Tibial nerve (tissue), 4 donors: ENCODE measurements around the gene GGTA1. TPM values are rescaled to one million over a fixed set of nuclear protein-coding genes. Genes with fewer than 3 reads are reported as not detected.

ENCODE experiments used
- DNase-seq, 2 donors: peaks; one replicate each; pipeline ENCODE4 v3.0.0-alpha.2; 2019; ENCODE audit warnings: low spot score in 2 of 2
- H3K27ac ChIP-seq, 4 donors: fragments of 200-600 bp; sonication (generic) in 3 of 4; one replicate each; pipeline ENCODE4 v1.5.1; 2017 to 2019; ENCODE audit warnings: mild to moderate bottlenecking in 1 of 4
- H3K27me3 ChIP-seq, 2 donors: fragments of 200-600 bp; sonication (generic) in 1 of 2; one replicate each; pipeline versions ENCODE4 v1.5.1 to v1.6.0; 2017 to 2019
- H3K36me3 ChIP-seq, 3 donors: fragments of 200-600 bp; sonication (generic); one replicate each; pipeline ENCODE4 v1.5.1; 2018 to 2019
- H3K4me1 ChIP-seq, 4 donors: fragments of 200-600 bp; sonication (generic) in 3 of 4; one replicate each; pipeline ENCODE4 v1.5.1; 2017 to 2019
- H3K4me3 ChIP-seq, 4 donors: fragments of 200-600 bp; sonication (generic) in 3 of 4; one replicate each; pipeline ENCODE4 v1.5.1; 2017 to 2019; ENCODE audit warnings: mild to moderate bottlenecking in 1 of 4, moderate library complexity in 1 of 4
- H3K9me3 ChIP-seq, 4 donors: fragments of 200-600 bp; sonication (generic) in 3 of 4; one replicate each; pipeline ENCODE4 v1.5.1; 2017 to 2019
- CTCF ChIP-seq, 5 experiments: fragments of 200-600 bp in 3 of 5; fragments of 450-650 bp in 2 of 5; sonication (generic) in 3 of 5; IDR thresholded peaks; one replicate each; pipeline ENCODE4 v1.5.1; 2016 to 2019; ENCODE audit warnings: antibody characterized with exemption in 5 of 5, mild to moderate bottlenecking in 3 of 5, moderate library complexity in 2 of 5
- EP300 ChIP-seq, 2 donors: sonication (generic); formaldehyde crosslinking; IDR thresholded peaks; one replicate each; pipeline ENCODE4 v1.6.1; 2017; ENCODE audit warnings: antibody characterized with exemption in 2 of 2, mild to moderate bottlenecking in 1 of 2
- POLR2A ChIP-seq, 2 donors: fragments of 450-650 bp; IDR thresholded peaks; one replicate each; pipeline ENCODE4 v1.6.1; 2017; ENCODE audit warnings: antibody characterized with exemption in 2 of 2, mild to moderate bottlenecking in 2 of 2, moderate library complexity in 2 of 2
- WGBS, 2 donors: methylation state at CpG; one replicate each; pipeline ENCODE4 v1.1.5; 2018; 5-methylcytosine and 5-hydroxymethylcytosine counted together
- total RNA-seq, 4 donors: library from RNA; depleted of rRNA; stranded (reverse); fragments of >200 nt; gene quantifications; one replicate each; pipeline ENCODE4 v1.1.0, GENCODE V29; 2016

Gene GGTA1
- total RNA-seq, 4 donors from 2014 or later: 6.5 to 15.5 (median 10.3) TPM

DNA sequence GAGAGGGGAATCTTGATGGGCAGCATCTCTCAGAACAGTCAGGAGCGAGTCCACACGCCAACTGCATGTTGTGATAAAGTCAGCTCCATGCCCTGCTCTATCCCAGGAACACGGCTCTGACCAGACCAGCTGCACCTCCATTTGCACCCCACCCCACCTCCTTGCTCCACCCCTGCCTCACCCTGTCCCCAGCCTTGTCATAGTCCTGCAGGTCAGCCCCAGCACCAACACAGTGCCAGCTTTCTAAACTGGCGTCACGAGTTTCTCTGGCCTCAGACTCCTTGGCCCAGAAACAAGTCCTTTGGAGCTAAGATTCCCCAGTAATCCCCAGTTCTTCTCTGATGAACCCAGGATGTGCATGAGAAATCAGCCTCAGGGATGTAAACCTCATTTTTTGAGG is 23.5 kb downstream of the GGTA1 start:
- no peaks in the 10 kb centered on the region for H3K9me3 ChIP-seq
- H3K4me3 ChIP-seq: no peak overlapping the region
- no peak overlapping the region for H3K27ac ChIP-seq
- no peak for TF ChIP-seq POLR2A (IDR thresholded peaks at IDR 0.05)
- DNase-seq: no peak
- WGBS, 2 donors: 79 to 87% methylated on average over 5 of the region's 5 CpGs
- no peaks in the 10 kb centered on the region for H3K27me3 ChIP-seq
- H3K4me1 ChIP-seq: peaks cover 0 to 18% (median 4%) of the 10 kb centered on the region in 4 donors
- no peaks in the 10 kb centered on the region for H3K36me3 ChIP-seq

- no peaks in the 10 kb centered on the region for H3K36me3 ChIP-seq
- 64 to 74% methylated on average over 10 of the region's 10 CpGs for WGBS, 2 donors
Measured at GRCh38 chr9:121474231-121474947, 25.3 kb downstream of the GGTA1 start.

GRCh38 chr9:121473229-121473628 is 26.4 kb downstream of the GGTA1 start:
- WGBS, 2 donors: 67 to 72% methylated on average over 6 of the region's 6 CpGs
- no peak for TF ChIP-seq CTCF (IDR thresholded peaks at IDR 0.05)
- no peak for TF ChIP-seq EP300 (IDR thresholded peaks at IDR 0.05)
- no peak for TF ChIP-seq POLR2A (IDR thresholded peaks at IDR 0.05)
- H3K36me3 ChIP-seq: no peaks in the 10 kb centered on the region
- no peak for DNase-seq
- no peak overlapping the region for H3K4me3 ChIP-seq
- no peaks in the 10 kb centered on the region for H3K27me3 ChIP-seq
- no peaks in the 10 kb centered on the region for H3K9me3 ChIP-seq
- no peaks in the 10 kb centered on the region for H3K4me1 ChIP-seq
- no peak overlapping the region for H3K27ac ChIP-seq

More at GRCh38 chr9:121474231-121474947, 25.3 kb downstream of the GGTA1 start:
- no peak overlapping the region for H3K27ac ChIP-seq
- H3K4me3 ChIP-seq: no peak overlapping the region
- no peaks in the 10 kb centered on the region for H3K27me3 ChIP-seq
- H3K9me3 ChIP-seq: no peaks in the 10 kb centered on the region
- peaks cover 0 to 11% (median 2%) of the 10 kb centered on the region in 4 donors for H3K4me1 ChIP-seq
- DNase-seq: no peak
- TF ChIP-seq POLR2A (IDR thresholded peaks at IDR 0.05) (no peak), EP300 (IDR thresholded peaks at IDR 0.05) (peak in 1 of 2 donors; percentile 22), CTCF (IDR thresholded peaks at IDR 0.05) (no peak)

DNA sequence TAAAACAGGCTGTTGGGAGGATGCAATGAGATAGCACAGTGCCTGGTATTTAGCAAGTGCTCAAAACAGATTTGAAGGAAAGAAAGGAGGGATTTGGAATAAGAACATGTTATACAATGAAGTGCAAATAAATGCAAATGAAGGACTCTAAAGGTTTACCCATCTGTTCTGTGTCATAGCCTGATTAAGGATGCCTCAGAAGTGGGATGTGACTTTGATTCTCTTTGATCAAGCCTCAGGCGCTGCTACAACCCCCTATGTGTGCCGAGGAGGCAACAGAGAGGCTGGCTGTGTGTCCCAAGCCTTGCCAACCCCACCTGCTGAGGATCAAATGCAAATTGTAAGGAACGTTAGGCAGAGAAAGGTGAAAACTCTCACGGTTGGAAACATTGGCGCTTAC is 27.2 kb downstream of the GGTA1 start:
- Histone ChIP-seq H3K36me3 (no peaks in the 10 kb centered on the region), H3K27me3 (no peaks in the 10 kb centered on the region), H3K9me3 (no peaks in the 10 kb centered on the region), H3K4me3 (no peak overlapping the region), H3K4me1 (no peaks in the 10 kb centered on the region), H3K27ac (no peak overlapping the region)
- no peak for DNase-seq
- WGBS, 2 donors: 62 to 77% methylated on average over 5 of the region's 5 CpGs
- no peak for TF ChIP-seq POLR2A (IDR thresholded peaks at IDR 0.05)

- no peak for TF ChIP-seq CTCF (IDR thresholded peaks at IDR 0.05)
- TF ChIP-seq EP300 (IDR thresholded peaks at IDR 0.05): no peak
- no peak for TF ChIP-seq POLR2A (IDR thresholded peaks at IDR 0.05)
- H3K4me3 ChIP-seq: no peak overlapping the region
- no peaks in the 10 kb centered on the region for H3K27me3 ChIP-seq
- peaks cover 0 to 9% (median 0%) of the 10 kb centered on the region in 4 donors for H3K4me1 ChIP-seq
- no peak overlapping the region for H3K27ac ChIP-seq
- DNase-seq: no peak
- 65 to 78% methylated on average over 1 of the region's 1 CpG for WGBS, 2 donors
- no peaks in the 10 kb centered on the region for H3K9me3 ChIP-seq
- H3K36me3 ChIP-seq: no peaks in the 10 kb centered on the region
Measured at GRCh38 chr9:121466142-121466541, 33.5 kb downstream of the GGTA1 start.

- H3K27me3 ChIP-seq: no peaks in the 10 kb centered on the region
- H3K36me3 ChIP-seq: no peaks in the 10 kb centered on the region
- peaks cover 0 to 9% (median 0%) of the 10 kb centered on the region in 4 donors for H3K4me1 ChIP-seq
- H3K9me3 ChIP-seq: no peaks in the 10 kb centered on the region
- TF ChIP-seq EP300 (IDR thresholded peaks at IDR 0.05) (no peak), POLR2A (IDR thresholded peaks at IDR 0.05) (no peak)
- H3K4me3 ChIP-seq: no peak overlapping the region
- 71 to 79% methylated on average over 4 of the region's 4 CpGs for WGBS, 2 donors
- no peak for DNase-seq
- H3K27ac ChIP-seq: no peak overlapping the region
Measured at GRCh38 chr9:121464968-121465367, 34.7 kb downstream of the GGTA1 start.
